DND-41 (cell line): Measurements from ENCODE around the gene CTIF.

ENCODE experiments used
- ATAC-seq: fragments of 200-7000 bp; cut with Tn5 transposase; 3 replicates; pipeline ENCODE4 v1.9.1; 2021; ENCODE audit warnings: low read depth; ENCODE audit not compliant: insufficient read depth
- DNase-seq: peaks from one replicate; pipeline ENCODE4 v3.0.0-alpha.2; 2020
- H2AFZ ChIP-seq: 2 replicates; pipeline ENCODE4 v1.6.0; 2012; ENCODE audit warnings: low read depth, low read length
- H3K27ac ChIP-seq: 2 replicates; pipeline ENCODE4 v1.5.1; 2012; ENCODE audit warnings: low read length, inconsistent platforms
- H3K27me3 ChIP-seq: fragments of 200-600 bp; sonication (generic); 2 replicates; pipeline ENCODE4 v1.6.0; 2012; ENCODE audit warnings: low read length, mild to moderate bottlenecking, inconsistent platforms; ENCODE audit not compliant: insufficient read depth, poor library complexity
- H3K36me3 ChIP-seq: 2 replicates; pipeline ENCODE4 v1.5.1; 2012; ENCODE audit warnings: low read length, inconsistent platforms; ENCODE audit not compliant: insufficient read depth
- H3K4me1 ChIP-seq: 2 replicates; pipeline ENCODE4 v1.5.1; 2012; ENCODE audit warnings: mild to moderate bottlenecking, low read length; ENCODE audit not compliant: insufficient read depth
- H3K4me2 ChIP-seq: 2 replicates; pipeline ENCODE4 v1.6.0; 2012; ENCODE audit warnings: mild to moderate bottlenecking, moderate library complexity, low read length, inconsistent platforms; ENCODE audit not compliant: insufficient read depth
- H3K4me3 ChIP-seq, 2 experiments: fragments of 200-600 bp in 1 of 2; shearing (Covaris generic) in 1 of 2; 2 replicates each; pipeline ENCODE4 v1.5.1; 2012 to 2016; ENCODE audit warnings: inconsistent platforms in 2 of 2, low read length in 2 of 2, mild to moderate bottlenecking in 2 of 2, low read depth in 1 of 2, moderate library complexity in 1 of 2
- H3K79me2 ChIP-seq: 2 replicates; pipeline ENCODE4 v1.6.0; 2012; ENCODE audit warnings: low read length, inconsistent platforms; ENCODE audit not compliant: insufficient read depth
- H3K9ac ChIP-seq: 2 replicates; pipeline ENCODE4 v1.6.0; 2012; ENCODE audit warnings: low read depth, mild to moderate bottlenecking, inconsistent platforms, low read length, moderate library complexity
- H3K9me3 ChIP-seq: 2 replicates; pipeline ENCODE4 v1.5.1; 2012; ENCODE audit warnings: low read length, moderate library complexity, mild to moderate bottlenecking, inconsistent platforms; ENCODE audit not compliant: insufficient read depth, severe bottlenecking
- H4K20me1 ChIP-seq: 2 replicates; pipeline ENCODE4 v1.6.0; 2012; ENCODE audit warnings: low read length; ENCODE audit not compliant: insufficient read depth
- EZH2 ChIP-seq: IDR thresholded peaks from 3 replicates; pipeline ENCODE4 v1.6.1; 2012; ENCODE audit warnings: borderline replicate concordance, low read depth, mild to moderate bottlenecking, moderate library complexity, low read length, inconsistent platforms; ENCODE audit not compliant: severe bottlenecking
- TF ChIP-seq, protein P1 (sequence below): IDR thresholded peaks from 2 replicates; pipeline ENCODE4 v1.5.1; 2012; ENCODE audit warnings: borderline replicate concordance, low read length, moderate library complexity, mild to moderate bottlenecking; ENCODE audit not compliant: poor library complexity, severe bottlenecking; ENCODE audit errors: extremely low read depth

Gene CTIF

GRCh38 chr18:48789259-48789812 is 250.5 kb downstream of the CTIF start:
- Histone ChIP-seq H3K9ac (no peak overlapping the region), H4K20me1 (no peaks in the 10 kb centered on the region), H3K27me3 (no peaks in the 10 kb centered on the region), H3K36me3 (no peaks in the 10 kb centered on the region), H3K4me1 (no peaks in the 10 kb centered on the region), H3K4me2 (no peak overlapping the region), H3K79me2 (no peaks in the 10 kb centered on the region), H3K27ac (no peak overlapping the region), H2AFZ (no peak overlapping the region), H3K9me3 (no peaks in the 10 kb centered on the region), H3K4me3 (no peak overlapping the region)
- no peak for ATAC-seq
- no peak for DNase-seq
- no peak for TF ChIP-seq EZH2
- TF ChIP-seq, protein P1, sequence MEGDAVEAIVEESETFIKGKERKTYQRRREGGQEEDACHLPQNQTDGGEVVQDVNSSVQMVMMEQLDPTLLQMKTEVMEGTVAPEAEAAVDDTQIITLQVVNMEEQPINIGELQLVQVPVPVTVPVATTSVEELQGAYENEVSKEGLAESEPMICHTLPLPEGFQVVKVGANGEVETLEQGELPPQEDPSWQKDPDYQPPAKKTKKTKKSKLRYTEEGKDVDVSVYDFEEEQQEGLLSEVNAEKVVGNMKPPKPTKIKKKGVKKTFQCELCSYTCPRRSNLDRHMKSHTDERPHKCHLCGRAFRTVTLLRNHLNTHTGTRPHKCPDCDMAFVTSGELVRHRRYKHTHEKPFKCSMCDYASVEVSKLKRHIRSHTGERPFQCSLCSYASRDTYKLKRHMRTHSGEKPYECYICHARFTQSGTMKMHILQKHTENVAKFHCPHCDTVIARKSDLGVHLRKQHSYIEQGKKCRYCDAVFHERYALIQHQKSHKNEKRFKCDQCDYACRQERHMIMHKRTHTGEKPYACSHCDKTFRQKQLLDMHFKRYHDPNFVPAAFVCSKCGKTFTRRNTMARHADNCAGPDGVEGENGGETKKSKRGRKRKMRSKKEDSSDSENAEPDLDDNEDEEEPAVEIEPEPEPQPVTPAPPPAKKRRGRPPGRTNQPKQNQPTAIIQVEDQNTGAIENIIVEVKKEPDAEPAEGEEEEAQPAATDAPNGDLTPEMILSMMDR, result no peak

- Histone ChIP-seq H3K9ac (no peak overlapping the region), H3K36me3 (no peaks in the 10 kb centered on the region), H4K20me1 (no peaks in the 10 kb centered on the region), H3K79me2 (no peaks in the 10 kb centered on the region), H2AFZ (no peak overlapping the region), H3K4me3 (no peak overlapping the region), H3K27me3 (no peaks in the 10 kb centered on the region), H3K4me1 (no peaks in the 10 kb centered on the region), H3K9me3 (no peaks in the 10 kb centered on the region), H3K27ac (no peak overlapping the region), H3K4me2 (no peak overlapping the region)
- ATAC-seq (no peak), DNase-seq (no peak)
- TF ChIP-seq, protein P1, result no peak
- TF ChIP-seq EZH2, result no peak
Measured at GRCh38 chr18:48790226-48790863, 251.5 kb downstream of the CTIF start.

DNA sequence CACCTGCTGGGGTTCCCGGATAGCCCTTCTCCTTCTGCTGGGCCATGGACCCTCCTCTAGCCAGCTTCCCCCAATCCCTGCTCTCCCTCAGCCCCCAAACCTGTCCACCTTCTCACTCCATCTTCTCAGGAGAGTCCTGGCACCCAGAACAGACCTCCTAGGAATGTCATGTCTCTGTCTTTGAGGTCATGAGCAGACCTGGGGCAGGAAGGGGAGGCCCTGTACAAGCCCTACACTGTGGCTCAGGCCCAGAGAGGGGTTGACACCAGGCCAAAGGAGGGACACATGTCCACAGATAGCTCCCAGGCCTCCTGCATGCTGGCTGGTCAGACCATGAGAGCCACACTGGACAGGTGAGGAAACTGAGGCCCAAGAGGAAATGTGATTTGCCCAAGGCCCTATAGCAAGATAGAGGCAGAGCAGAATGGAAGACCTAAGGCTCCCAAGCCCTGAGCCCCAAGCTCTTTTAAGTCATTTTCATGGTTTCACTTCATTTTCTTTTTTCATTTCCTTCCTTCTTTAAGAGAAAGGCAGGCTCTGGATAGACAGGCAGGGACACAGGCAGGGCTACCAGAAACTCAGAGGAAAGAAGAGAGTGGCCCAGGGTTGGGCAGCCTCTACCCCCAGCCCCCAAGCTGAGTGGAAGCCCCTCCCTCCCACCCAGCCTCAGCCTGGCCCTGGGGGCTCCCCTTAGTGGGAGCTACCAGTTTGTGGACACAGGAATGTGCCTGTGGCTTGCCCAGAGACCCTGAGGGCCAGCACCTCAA is 252.2 kb downstream of the CTIF start:
- no peak for TF ChIP-seq EZH2
- TF ChIP-seq, protein P1, result no peak
- no peak overlapping the region for H3K4me2 ChIP-seq
- no peaks in the 10 kb centered on the region for H4K20me1 ChIP-seq
- no peak overlapping the region for H3K9ac ChIP-seq
- H3K27ac ChIP-seq, result no peak overlapping the region
- no peak for ATAC-seq
- H3K4me3 ChIP-seq, result no peak overlapping the region
- no peaks in the 10 kb centered on the region for H3K27me3 ChIP-seq
- H3K4me1 ChIP-seq, result no peaks in the 10 kb centered on the region
- DNase-seq, result no peak
- no peak overlapping the region for H2AFZ ChIP-seq
- H3K36me3 ChIP-seq, result no peaks in the 10 kb centered on the region
- H3K9me3 ChIP-seq, result no peaks in the 10 kb centered on the region
- no peaks in the 10 kb centered on the region for H3K79me2 ChIP-seq
